GM18526 (cell line): ENCODE measurements around the gene CAB39.

ENCODE experiments used
- POLR2A ChIP-seq: IDR thresholded peaks from 3 replicates; pipeline ENCODE4 v1.6.1; 2011; ENCODE audit not compliant: insufficient read length; ENCODE audit errors: extremely low read depth

Gene CAB39

DNA sequence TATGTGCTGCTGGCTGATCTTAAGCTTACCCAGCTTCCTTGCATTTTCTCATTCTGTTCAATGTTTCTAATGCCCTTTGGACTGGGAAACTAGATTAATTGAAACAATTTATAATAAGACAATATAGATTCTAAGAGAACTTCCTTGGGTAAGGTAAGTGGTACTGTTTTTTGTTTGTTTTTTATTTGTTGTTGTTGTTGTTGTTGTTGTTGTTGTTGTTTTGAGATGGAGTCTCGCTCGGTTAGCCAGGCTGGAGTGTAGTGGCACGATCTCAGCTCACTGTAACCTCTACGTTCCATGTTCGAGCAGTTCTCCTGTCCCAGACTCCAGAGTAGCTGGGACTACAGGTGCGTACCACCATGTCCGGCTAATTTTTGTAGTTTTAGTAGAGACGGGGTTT lies 49.1 kb downstream of the CAB39 start:
- TF ChIP-seq POLR2A = no peak

DNA sequence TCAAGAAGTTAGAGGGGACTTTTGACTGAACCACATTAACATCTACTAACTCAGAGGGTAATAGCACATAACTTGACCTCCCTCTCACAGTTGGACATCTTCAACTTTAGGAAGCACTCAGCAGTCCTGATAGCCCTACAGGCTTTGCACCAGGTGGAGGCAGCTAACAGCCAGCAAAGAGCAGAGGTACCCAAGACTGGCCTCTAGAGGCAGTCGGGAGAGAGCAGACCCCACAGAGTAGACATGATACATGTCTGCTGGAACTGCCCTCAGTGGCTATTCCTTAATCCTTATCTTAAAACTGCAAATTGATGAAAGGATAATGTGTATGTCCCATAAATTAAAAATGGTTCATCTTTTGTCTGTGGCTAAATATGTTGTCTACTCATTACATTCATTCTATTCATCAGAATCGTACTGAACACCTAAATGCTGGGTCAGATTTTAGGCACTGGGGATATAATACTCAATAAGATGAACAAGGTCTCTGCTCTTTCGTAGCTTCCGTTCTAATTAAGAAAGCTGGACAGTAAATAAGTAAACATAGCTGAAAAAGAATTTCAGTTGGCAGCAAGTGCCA lies 49.8 kb downstream of the CAB39 start:
- TF ChIP-seq POLR2A = no peak

- no peak for TF ChIP-seq POLR2A
Measured at GRCh38 chr2:230764346-230764745, 51.7 kb downstream of the CAB39 start.

- TF ChIP-seq POLR2A = no peak
Measured at GRCh38 chr2:230765611-230766300, 53.1 kb downstream of the CAB39 start.

- TF ChIP-seq POLR2A = no peak
Measured at GRCh38 chr2:230767862-230768388, 55.3 kb downstream of the CAB39 start.

DNA sequence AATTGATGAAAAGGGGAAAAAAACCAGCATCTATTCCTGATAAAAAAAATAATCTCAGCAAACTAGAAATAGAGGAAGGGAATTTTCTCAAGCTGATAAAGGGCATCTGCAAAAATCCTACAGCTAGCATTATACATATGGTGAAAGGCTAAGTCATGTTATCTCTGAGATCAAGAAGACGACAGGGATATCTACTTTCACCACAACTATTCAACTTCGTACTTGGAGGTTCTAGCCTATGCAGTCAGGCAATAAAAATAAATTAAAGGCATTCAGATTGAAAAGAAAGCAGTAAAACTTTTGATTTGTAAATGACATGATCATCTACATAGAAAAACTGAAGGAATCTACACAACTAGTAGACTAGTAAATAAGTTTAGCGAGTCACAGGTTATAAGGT lies 58.2 kb downstream of the CAB39 start:
- no peak for TF ChIP-seq POLR2A

DNA sequence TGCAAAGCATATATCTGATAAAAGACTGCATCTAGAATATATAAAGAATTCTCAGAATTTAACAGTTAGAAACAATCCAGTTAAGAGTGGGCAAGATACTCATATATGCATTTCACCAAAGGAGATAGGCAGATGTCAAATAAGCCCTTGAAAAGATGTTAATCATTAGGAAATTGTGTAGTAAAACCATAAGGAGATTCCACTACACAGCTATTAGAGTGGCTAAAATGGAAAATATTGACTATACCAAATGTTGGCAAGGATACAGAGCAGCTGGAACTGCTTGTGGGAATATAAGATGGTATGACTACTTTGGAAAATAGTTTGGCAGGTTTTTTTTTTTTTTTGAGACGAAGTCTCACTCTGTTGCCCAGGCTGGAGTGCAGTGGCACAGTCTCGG lies 59.5 kb downstream of the CAB39 start:
- no peak for TF ChIP-seq POLR2A

- no peak for TF ChIP-seq POLR2A
Measured at GRCh38 chr2:230773039-230773773, 60.6 kb downstream of the CAB39 start.

- TF ChIP-seq POLR2A = no peak
Measured at GRCh38 chr2:230774348-230774951, 61.8 kb downstream of the CAB39 start.

DNA sequence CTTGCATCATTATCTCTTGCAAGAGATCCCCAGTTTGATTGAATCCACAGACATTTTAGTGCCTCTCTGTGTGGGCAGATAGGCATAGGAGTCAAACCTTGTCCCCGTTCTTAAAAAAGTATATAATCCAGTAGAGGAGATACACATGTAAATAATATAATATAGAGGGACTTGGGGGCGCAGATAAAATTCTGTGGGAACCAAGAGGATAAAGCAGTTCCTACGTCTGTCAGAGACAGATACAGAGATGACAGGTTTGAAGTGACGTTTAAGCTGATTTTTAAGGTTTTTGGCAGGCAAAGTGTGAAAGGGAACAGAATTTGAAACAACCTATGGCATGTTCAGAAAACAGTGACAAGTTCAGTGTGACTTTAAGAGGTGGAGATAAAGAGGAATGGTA lies 63.1 kb downstream of the CAB39 start:
- no peak for TF ChIP-seq POLR2A

DNA sequence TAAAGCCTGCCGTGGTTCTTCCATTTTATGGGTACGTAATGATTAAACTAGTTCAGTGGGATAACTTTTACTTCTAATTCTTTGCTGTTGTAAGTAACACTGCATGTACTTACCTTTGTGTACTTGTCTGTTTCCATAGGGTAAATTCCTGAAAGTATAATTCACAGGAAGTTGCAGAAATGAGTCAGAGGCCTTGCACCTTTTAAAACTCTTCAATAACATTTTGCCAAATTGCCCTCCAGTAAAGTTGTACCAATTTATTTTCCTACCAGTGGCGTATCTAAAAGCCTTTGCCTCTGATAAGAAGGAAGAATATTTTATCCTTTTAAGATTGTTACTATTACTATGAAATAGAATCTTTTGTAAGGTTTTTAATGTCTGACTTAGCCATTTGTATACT lies 65.1 kb downstream of the CAB39 start:
- TF ChIP-seq POLR2A = no peak

- no peak for TF ChIP-seq POLR2A
Measured at GRCh38 chr2:230778350-230779063, 65.9 kb downstream of the CAB39 start.

DNA sequence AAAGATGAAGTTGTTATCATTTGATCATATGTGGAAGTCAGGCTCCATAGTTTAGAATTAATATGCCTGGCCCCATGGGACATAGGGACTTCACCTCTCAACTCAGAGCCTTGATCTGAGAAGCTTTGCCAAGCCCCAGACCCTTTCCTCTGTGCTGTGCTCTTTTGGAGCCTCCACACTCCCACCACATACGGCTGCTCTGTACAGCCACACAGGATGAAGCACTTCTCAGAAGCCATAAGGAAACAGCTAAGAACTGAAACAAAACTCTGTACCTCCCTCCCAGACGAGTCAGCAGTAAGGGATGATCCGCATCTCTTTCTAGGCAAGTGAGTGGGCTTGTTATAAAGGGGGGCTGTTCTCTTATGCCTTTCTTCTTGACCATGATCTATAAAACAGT lies 66.5 kb downstream of the CAB39 start:
- TF ChIP-seq POLR2A = no peak

DNA sequence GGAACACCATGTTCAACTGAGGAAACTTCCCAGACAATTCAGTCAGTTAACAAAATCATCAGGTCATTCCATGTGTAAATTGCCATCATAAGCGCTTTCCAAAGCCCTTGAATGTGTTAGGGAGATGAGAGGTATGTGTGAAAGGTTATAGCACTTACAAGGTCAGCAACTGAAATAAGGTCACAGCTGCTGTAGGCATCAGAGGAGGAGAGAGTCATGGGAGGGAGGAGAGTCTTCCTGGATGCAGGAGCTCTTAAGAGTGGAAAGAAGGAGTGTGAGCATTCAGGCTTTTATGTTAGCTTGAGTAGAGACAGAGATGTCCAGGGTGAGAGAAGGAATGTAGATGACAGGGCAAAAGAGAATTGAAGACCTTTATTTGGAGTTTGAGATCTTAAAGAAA lies 67.0 kb downstream of the CAB39 start:
- no peak for TF ChIP-seq POLR2A

DNA sequence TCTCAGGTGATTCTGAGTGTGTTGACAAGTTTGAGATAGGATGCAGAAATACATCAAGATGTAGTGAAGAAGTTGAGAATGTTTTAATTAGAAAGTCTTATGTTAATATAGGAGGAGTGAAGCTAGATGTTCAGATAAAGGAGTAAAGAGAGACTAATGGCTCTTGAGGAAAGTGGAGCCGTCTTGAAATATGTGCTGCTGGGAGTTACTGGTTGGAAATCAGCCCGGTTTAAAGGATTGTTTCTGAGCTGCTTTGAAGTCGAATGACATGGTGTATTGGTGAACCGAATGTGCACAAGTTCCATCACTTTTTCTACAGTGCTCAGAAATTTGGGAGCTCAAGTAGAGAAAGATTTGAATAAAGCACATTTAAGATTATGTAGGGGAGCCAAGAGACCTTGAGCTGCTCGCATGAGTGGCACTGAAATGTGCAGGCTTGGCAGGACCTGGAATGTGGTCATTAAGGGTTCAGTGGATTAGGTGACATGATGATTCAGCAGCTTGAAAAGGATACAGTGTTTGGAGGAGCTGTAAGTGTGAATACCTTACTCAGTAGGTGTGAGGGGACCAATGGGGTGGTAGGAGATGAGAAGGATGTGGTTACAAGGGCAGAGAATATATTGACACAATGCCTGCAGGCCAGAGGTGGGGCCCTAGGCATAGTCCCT lies 68.6 kb downstream of the CAB39 start:
- TF ChIP-seq POLR2A = no peak
